Measurements from ENCODE around the gene PLXDC1. TPM values are rescaled to one million over a fixed set of nuclear protein-coding genes. Genes with fewer than 3 reads are reported as not detected.
A peak's percentile ranks its signal among the peaks of the same experiment; 100 is the strongest.
"Not testable (repeated sequence)": the region's sequence is repeated elsewhere in the genome, so short reads cannot be mapped to it uniquely, and the experiment has no call there.

Gene PLXDC1
- total RNA-seq, 1 donor from 2014 or later: 0.28 TPM

- Mint-ChIP-seq H3K4me1 (peaks cover 12% of the 10 kb centered on the region), H3K9me3 (no peaks in the 10 kb centered on the region), H3K27ac (ENCODE audit: unreplicated experiment) (no peak overlapping the region), H3K4me3 (no peak overlapping the region), H3K36me3 (ENCODE audit: low read depth) (no peaks in the 10 kb centered on the region), H3K27me3 (ENCODE audit: low read depth) (peaks cover 6% of the 10 kb centered on the region)
- TF ChIP-seq, protein P1, sequence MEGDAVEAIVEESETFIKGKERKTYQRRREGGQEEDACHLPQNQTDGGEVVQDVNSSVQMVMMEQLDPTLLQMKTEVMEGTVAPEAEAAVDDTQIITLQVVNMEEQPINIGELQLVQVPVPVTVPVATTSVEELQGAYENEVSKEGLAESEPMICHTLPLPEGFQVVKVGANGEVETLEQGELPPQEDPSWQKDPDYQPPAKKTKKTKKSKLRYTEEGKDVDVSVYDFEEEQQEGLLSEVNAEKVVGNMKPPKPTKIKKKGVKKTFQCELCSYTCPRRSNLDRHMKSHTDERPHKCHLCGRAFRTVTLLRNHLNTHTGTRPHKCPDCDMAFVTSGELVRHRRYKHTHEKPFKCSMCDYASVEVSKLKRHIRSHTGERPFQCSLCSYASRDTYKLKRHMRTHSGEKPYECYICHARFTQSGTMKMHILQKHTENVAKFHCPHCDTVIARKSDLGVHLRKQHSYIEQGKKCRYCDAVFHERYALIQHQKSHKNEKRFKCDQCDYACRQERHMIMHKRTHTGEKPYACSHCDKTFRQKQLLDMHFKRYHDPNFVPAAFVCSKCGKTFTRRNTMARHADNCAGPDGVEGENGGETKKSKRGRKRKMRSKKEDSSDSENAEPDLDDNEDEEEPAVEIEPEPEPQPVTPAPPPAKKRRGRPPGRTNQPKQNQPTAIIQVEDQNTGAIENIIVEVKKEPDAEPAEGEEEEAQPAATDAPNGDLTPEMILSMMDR (conservative IDR thresholded peaks at IDR 0.05): no peak
- DNase-seq (ENCODE audit: low read depth, low spot score): no peak
Measured at GRCh38 chr17:39063681-39064069, 87.8 kb downstream of the PLXDC1 start.

- Mint-ChIP-seq H3K36me3 (ENCODE audit: low read depth) (no peaks in the 10 kb centered on the region), H3K4me3 (no peak overlapping the region), H3K27me3 (ENCODE audit: low read depth) (peaks cover 6% of the 10 kb centered on the region), H3K4me1 (peaks cover 15% of the 10 kb centered on the region), H3K9me3 (no peaks in the 10 kb centered on the region), H3K27ac (ENCODE audit: unreplicated experiment) (no peak overlapping the region)
- TF ChIP-seq, protein P1 (conservative IDR thresholded peaks at IDR 0.05): no peak
- no peak for DNase-seq (ENCODE audit: low read depth, low spot score)
Measured at GRCh38 chr17:39062846-39063680, 88.4 kb downstream of the PLXDC1 start.

GRCh38 chr17:39058524-39058923 lies 92.9 kb downstream of the PLXDC1 start:
- Mint-ChIP-seq H3K4me1 (peaks cover 25% of the 10 kb centered on the region), H3K27ac (ENCODE audit: unreplicated experiment) (no peak overlapping the region), H3K9me3 (peaks cover 5% of the 10 kb centered on the region), H3K4me3 (peak overlapping the region; percentile 93), H3K27me3 (ENCODE audit: low read depth) (peaks cover 10% of the 10 kb centered on the region), H3K36me3 (ENCODE audit: low read depth) (no peaks in the 10 kb centered on the region)
- TF ChIP-seq, protein P1 (conservative IDR thresholded peaks at IDR 0.05): no peak
- DNase-seq (ENCODE audit: low read depth, low spot score): no peak

- H3K27ac Mint-ChIP-seq (ENCODE audit: unreplicated experiment): peak overlapping the region; percentile 27
- H3K27me3 Mint-ChIP-seq (ENCODE audit: low read depth): peaks cover 8% of the 10 kb centered on the region
- TF ChIP-seq, protein P1 (conservative IDR thresholded peaks at IDR 0.05): no peak
- DNase-seq (ENCODE audit: low read depth, low spot score): no peak
- peaks cover 21% of the 10 kb centered on the region for H3K4me1 Mint-ChIP-seq
- H3K9me3 Mint-ChIP-seq: peaks cover 5% of the 10 kb centered on the region
- H3K4me3 Mint-ChIP-seq: peak overlapping the region; percentile 93
- no peaks in the 10 kb centered on the region for H3K36me3 Mint-ChIP-seq (ENCODE audit: low read depth)
Measured at GRCh38 chr17:39057701-39058206, 93.7 kb downstream of the PLXDC1 start.

DNA sequence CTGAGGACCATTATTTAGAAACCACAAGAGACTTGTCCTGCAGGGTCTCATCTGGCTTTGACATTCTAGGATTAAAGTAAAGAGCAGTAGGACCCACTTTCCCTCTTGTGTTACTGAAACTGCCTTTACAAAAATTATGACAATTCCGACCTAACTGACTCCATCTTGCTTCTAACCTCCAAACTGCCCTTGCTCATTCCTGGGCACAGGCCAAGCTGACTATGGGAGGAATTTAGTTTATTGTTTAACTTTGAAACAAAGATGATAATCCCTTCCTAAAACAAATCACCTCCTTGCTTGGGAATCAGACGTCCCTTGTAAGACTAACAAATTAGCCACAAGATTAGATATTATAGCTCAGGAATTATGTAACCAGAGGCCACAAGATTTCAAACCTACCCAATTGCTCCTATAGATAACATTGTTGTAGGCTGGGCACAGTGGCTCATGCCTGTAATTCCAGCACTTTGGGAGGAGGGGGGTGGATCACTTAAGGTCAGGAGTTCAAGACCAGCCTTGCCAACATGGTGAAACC lies 97.3 kb downstream of the PLXDC1 start:
- H3K27me3 Mint-ChIP-seq (ENCODE audit: low read depth): peaks cover 15% of the 10 kb centered on the region
- TF ChIP-seq, protein P1 (conservative IDR thresholded peaks at IDR 0.05): no peak

GRCh38 chr17:39052423-39052822 lies 99.0 kb downstream of the PLXDC1 start:
- peaks cover 11% of the 10 kb centered on the region for H3K4me1 Mint-ChIP-seq
- H3K9me3 Mint-ChIP-seq; H3K4me3 Mint-ChIP-seq; H3K36me3 Mint-ChIP-seq (ENCODE audit: low read depth); H3K27ac Mint-ChIP-seq (ENCODE audit: unreplicated experiment); DNase-seq (ENCODE audit: low read depth, low spot score): not testable (repeated sequence)
- peaks cover 15% of the 10 kb centered on the region for H3K27me3 Mint-ChIP-seq (ENCODE audit: low read depth)

More for the DNA sequence above, 97.3 kb downstream of the PLXDC1 start:
- no peak for DNase-seq (ENCODE audit: low read depth, low spot score)
- Mint-ChIP-seq H3K4me1 (peaks cover 21% of the 10 kb centered on the region), H3K9me3 (peaks cover 5% of the 10 kb centered on the region), H3K27ac (ENCODE audit: unreplicated experiment) (no peak overlapping the region), H3K36me3 (ENCODE audit: low read depth) (no peaks in the 10 kb centered on the region), H3K4me3 (peak overlapping the region; percentile 63)
